Smooth muscle cell (in vitro differentiated cells): Measurements from ENCODE around the gene PIGQ. TPM values are rescaled to one million over a fixed set of nuclear protein-coding genes. Genes with fewer than 3 reads are reported as not detected.

ENCODE experiments used
- DNase-seq: peaks from one replicate; lab custom pipeline; 2025; ENCODE audit not compliant: unreplicated experiment; lab: John Stamatoyannopoulos, UW
- H2AFZ ChIP-seq: fragments of 200-600 bp; sonication (generic); 2 replicates; pipeline ENCODE4 v1.6.0; 2016; ENCODE audit warnings: antibody characterized with exemption, low read depth, mild to moderate bottlenecking
- H3F3A ChIP-seq: fragments of 200-600 bp; sonication (generic); 2 replicates; pipeline ENCODE4 v1.6.0; 2017; ENCODE audit warnings: antibody characterized with exemption, low read depth
- H3K27ac ChIP-seq: fragments of 200-600 bp; sonication (generic); 2 replicates; pipeline ENCODE4 v1.5.1; 2016; ENCODE audit warnings: low read depth, mild to moderate bottlenecking
- H3K27me3 ChIP-seq: fragments of 200-600 bp; sonication (generic); 2 replicates; pipeline ENCODE4 v1.6.1; 2016; ENCODE audit warnings: low read depth, mild to moderate bottlenecking
- H3K36me3 ChIP-seq: fragments of 200-600 bp; sonication (generic); 2 replicates; pipeline ENCODE4 v1.5.1; 2016; ENCODE audit warnings: low read depth
- H3K4me1 ChIP-seq: fragments of 200-600 bp; sonication (generic); 2 replicates; pipeline ENCODE4 v1.5.1; 2016; ENCODE audit warnings: low read depth
- H3K4me2 ChIP-seq: fragments of 200-600 bp; sonication (generic); 2 replicates; pipeline ENCODE4 v1.6.0; 2016; ENCODE audit warnings: mild to moderate bottlenecking
- H3K4me3 ChIP-seq: fragments of 200-600 bp; sonication (generic); 2 replicates; pipeline ENCODE4 v1.5.1; 2016; ENCODE audit warnings: mild to moderate bottlenecking
- H3K79me2 ChIP-seq: fragments of 200-600 bp; sonication (generic); 2 replicates; pipeline ENCODE4 v1.6.0; 2016; ENCODE audit warnings: low read depth, mild to moderate bottlenecking
- H3K9ac ChIP-seq: fragments of 200-600 bp; sonication (generic); 2 replicates; pipeline ENCODE4 v1.6.0; 2016; ENCODE audit warnings: low read depth
- H3K9me3 ChIP-seq: fragments of 200-600 bp; sonication (generic); replicated peaks from 2 replicates; pipeline ENCODE4 v1.5.1; 2016; ENCODE audit warnings: low read depth
- H4K20me1 ChIP-seq: fragments of 200-600 bp; sonication (generic); 2 replicates; pipeline ENCODE4 v1.6.0; 2016; ENCODE audit warnings: low read depth
- WGBS: methylation state at CpG from one replicate; pipeline ENCODE4 v1.1.7; 2016; ENCODE audit warnings: low lambda C conversion rate; 5-methylcytosine and 5-hydroxymethylcytosine counted together
- polyA plus RNA-seq: library from polyadenylated mRNA; unstranded; fragments of >200 nt; fragmentation: Nextera tagmentation; extraction: Ambion mirVana; gene quantifications from 2 replicates; pipeline ENCODE4 v1.2.1, GENCODE V29; 2016
- total RNA-seq: library from RNA; depleted of rRNA; stranded (reverse); fragments of >200 nt; gene quantifications from 2 replicates; pipeline ENCODE4 v1.2.3, GENCODE V29; 2014
- TF ChIP-seq, protein P1 (sequence below): fragments of 200-600 bp; sonication (generic); IDR thresholded peaks from 2 replicates; pipeline ENCODE4 v1.5.1; 2017; ENCODE audit warnings: borderline replicate concordance, mild to moderate bottlenecking, antibody characterized with exemption; ENCODE audit not compliant: insufficient read depth, poor library complexity, severe bottlenecking

Gene PIGQ
- total and polyA plus RNA-seq, 2 experiments from 2014 or later = 21.0 to 45.7 TPM

DNA sequence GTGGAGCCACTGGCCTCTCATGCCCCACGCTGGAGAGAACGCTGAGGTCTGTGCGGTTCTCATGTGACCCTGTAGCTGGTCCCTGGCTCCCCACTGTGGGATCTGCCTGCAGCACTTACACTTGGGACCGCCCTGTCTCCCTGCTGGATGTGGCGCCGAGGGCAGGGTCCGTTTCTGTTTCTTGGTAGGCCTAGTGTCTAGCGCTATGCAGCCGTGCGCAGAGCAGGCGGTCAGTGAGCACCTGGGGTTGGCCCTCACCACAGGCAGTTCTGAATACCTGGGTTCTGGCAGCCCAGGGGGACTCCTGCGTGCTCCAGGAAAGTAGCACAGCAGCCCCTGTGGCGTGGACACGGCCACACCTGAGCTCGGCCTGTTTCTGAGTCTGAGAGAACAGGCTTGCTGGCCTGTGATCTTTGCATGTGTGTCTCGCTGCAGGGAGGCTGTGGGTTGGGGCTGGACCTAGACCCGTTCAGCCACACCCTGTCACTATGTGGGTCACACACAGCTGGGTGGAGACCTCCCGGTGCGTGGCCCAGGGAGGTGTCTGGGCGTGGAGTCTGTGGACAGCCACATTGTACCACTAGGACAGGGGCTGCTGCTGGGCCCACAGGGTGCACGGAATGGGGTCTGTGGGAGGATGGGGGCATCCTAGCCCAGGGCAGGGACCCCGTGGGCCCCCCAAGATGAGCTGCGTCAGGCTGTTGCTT, 39.5 kb upstream of the PIGQ start:
- Histone ChIP-seq H3K4me3 (no peak overlapping the region), H2AFZ (no peak overlapping the region), H3K79me2 (peaks cover 69% of the 10 kb centered on the region), H3K27me3 (no peaks in the 10 kb centered on the region), H3K9ac (no peak overlapping the region), H3K4me1 (peaks cover 25% of the 10 kb centered on the region), H3K27ac (no peak overlapping the region), H3K4me2 (no peak overlapping the region), H3F3A (peaks cover 1% of the 10 kb centered on the region), H3K9me3 (no peaks in the 10 kb centered on the region), H4K20me1 (peaks cover 76% of the 10 kb centered on the region), H3K36me3 (no peaks in the 10 kb centered on the region)
- 97% methylated on average over 23 of the region's 23 CpGs for WGBS
- TF ChIP-seq, protein P1, sequence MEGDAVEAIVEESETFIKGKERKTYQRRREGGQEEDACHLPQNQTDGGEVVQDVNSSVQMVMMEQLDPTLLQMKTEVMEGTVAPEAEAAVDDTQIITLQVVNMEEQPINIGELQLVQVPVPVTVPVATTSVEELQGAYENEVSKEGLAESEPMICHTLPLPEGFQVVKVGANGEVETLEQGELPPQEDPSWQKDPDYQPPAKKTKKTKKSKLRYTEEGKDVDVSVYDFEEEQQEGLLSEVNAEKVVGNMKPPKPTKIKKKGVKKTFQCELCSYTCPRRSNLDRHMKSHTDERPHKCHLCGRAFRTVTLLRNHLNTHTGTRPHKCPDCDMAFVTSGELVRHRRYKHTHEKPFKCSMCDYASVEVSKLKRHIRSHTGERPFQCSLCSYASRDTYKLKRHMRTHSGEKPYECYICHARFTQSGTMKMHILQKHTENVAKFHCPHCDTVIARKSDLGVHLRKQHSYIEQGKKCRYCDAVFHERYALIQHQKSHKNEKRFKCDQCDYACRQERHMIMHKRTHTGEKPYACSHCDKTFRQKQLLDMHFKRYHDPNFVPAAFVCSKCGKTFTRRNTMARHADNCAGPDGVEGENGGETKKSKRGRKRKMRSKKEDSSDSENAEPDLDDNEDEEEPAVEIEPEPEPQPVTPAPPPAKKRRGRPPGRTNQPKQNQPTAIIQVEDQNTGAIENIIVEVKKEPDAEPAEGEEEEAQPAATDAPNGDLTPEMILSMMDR = no peak
- DNase-seq = no peak

DNA sequence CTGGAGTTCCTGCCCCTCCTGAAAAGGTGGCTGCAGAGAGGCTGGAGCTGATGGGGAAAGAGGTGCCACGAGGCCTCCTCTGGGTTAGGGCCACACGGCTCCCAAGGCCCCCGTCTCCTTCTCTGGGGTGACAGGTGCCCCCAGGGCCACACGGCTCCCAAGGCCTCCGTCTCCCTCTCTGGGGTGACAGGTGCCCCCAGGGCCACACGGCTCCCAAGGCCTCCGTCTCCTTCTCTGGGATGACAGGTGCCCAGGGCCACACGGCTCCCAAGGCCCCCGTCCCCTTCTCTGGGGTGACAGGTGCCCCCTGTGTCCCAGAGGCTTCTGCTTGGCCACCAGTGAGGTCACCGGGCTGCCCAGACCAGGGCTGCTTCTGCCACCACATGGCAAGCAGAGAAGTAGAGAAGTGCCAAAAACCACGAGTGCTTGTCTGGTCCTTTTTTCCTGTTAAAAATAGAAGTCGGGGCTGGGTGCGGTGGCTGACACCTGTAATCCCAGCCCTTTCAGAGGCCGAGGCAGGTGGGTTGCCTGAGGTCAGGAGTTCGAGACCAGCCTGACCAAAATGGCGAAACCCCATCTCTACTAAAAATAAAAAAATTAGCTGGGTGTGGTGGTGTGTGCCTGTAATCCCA, 38.2 kb upstream of the PIGQ start:
- H4K20me1 ChIP-seq = peaks cover 80% of the 10 kb centered on the region
- WGBS = 99% methylated on average over 15 of the region's 16 CpGs

GRCh38 chr16:533391-534123, 36.2 kb upstream of the PIGQ start:
- TF ChIP-seq, protein P1 = no peak
- WGBS = 91% methylated on average over 30 of the region's 30 CpGs
- no peaks in the 10 kb centered on the region for H3K9me3 ChIP-seq
- no peaks in the 10 kb centered on the region for H3K36me3 ChIP-seq
- peaks cover 96% of the 10 kb centered on the region for H4K20me1 ChIP-seq
- H3K27ac ChIP-seq = no peak overlapping the region
- H3K4me3 ChIP-seq = no peak overlapping the region
- H3K9ac ChIP-seq = no peak overlapping the region
- H3K27me3 ChIP-seq = no peaks in the 10 kb centered on the region
- H3F3A ChIP-seq = no peaks in the 10 kb centered on the region
- peaks cover 10% of the 10 kb centered on the region for H3K4me1 ChIP-seq
- H2AFZ ChIP-seq = no peak overlapping the region
- H3K79me2 ChIP-seq = peaks cover 80% of the 10 kb centered on the region
- no peak for DNase-seq
- H3K4me2 ChIP-seq = no peak overlapping the region

More for the DNA sequence above, 38.2 kb upstream of the PIGQ start:
- Histone ChIP-seq H2AFZ (no peak overlapping the region), H3K4me1 (peaks cover 14% of the 10 kb centered on the region), H3K27ac (no peak overlapping the region), H3K27me3 (no peaks in the 10 kb centered on the region), H3F3A (no peaks in the 10 kb centered on the region), H3K9me3 (no peaks in the 10 kb centered on the region), H3K9ac (no peak overlapping the region), H3K79me2 (peaks cover 78% of the 10 kb centered on the region), H3K36me3 (no peaks in the 10 kb centered on the region), H3K4me3 (no peak overlapping the region), H3K4me2 (no peak overlapping the region)
- DNase-seq = no peak
- TF ChIP-seq, protein P1 = no peak
